Neural progenitor cell (in vitro differentiated cells): ENCODE results near the gene PRR33. TPM values are rescaled to one million over a fixed set of nuclear protein-coding genes. Genes with fewer than 3 reads are reported as not detected.

ENCODE experiments used
- DNase-seq: peaks from one replicate; pipeline ENCODE4 v3.0.0-alpha.2; 2016; ENCODE audit warnings: low spot score
- H2AFZ ChIP-seq: fragments of 200-600 bp; sonication (generic); replicated peaks from 2 replicates; pipeline ENCODE4 v1.6.1; 2016; ENCODE audit warnings: antibody characterized with exemption
- H3F3A ChIP-seq: fragments of 200-600 bp; sonication (generic); 2 replicates; pipeline ENCODE4 v1.6.1; 2016; ENCODE audit warnings: antibody characterized with exemption, low read depth
- H3K27ac ChIP-seq: fragments of 200-600 bp; sonication (generic); 2 replicates; pipeline ENCODE4 v1.5.1; 2016; ENCODE audit warnings: mild to moderate bottlenecking
- H3K27me3 ChIP-seq: fragments of 200-600 bp; sonication (generic); 2 replicates; pipeline ENCODE4 v1.6.1; 2016; ENCODE audit warnings: mild to moderate bottlenecking, moderate library complexity
- H3K36me3 ChIP-seq: fragments of 200-600 bp; sonication (generic); 2 replicates; pipeline ENCODE4 v1.5.1; 2016
- H3K4me1 ChIP-seq: fragments of 200-600 bp; sonication (generic); 2 replicates; pipeline ENCODE4 v1.6.1; 2016; ENCODE audit warnings: mixed run types
- H3K4me2 ChIP-seq: fragments of 200-600 bp; sonication (generic); 2 replicates; pipeline ENCODE4 v1.6.1; 2016
- H3K4me3 ChIP-seq: fragments of 200-600 bp; sonication (generic); 2 replicates; pipeline ENCODE4 v1.5.1; 2016
- H3K79me2 ChIP-seq: fragments of 200-600 bp; sonication (generic); 2 replicates; pipeline ENCODE4 v1.6.1; 2016; ENCODE audit warnings: low read depth
- H3K9ac ChIP-seq: fragments of 200-600 bp; sonication (generic); 2 replicates; pipeline ENCODE4 v1.6.1; 2016
- H3K9me3 ChIP-seq: fragments of 200-600 bp; sonication (generic); 2 replicates; pipeline ENCODE4 v1.5.1; 2016; ENCODE audit warnings: low read depth
- H4K20me1 ChIP-seq: fragments of 200-600 bp; sonication (generic); 2 replicates; pipeline ENCODE4 v1.6.1; 2016; ENCODE audit warnings: low read depth
- H3K27ac Mint-ChIP-seq: 3 replicates; pipeline ENCODE4 v1.8.0; 2021; ENCODE audit warnings: mixed read lengths
- H3K27me3 Mint-ChIP-seq: 2 replicates; pipeline ENCODE4 v1.8.0; 2022; ENCODE audit warnings: low read depth, mild to moderate bottlenecking, inconsistent platforms, moderate library complexity, mixed read lengths; ENCODE audit not compliant: insufficient read depth
- H3K36me3 Mint-ChIP-seq: 3 replicates; pipeline ENCODE4 v1.8.0; 2021; ENCODE audit warnings: mixed read lengths
- H3K4me1 Mint-ChIP-seq: 3 replicates; pipeline ENCODE4 v1.8.0; 2021; ENCODE audit warnings: mixed read lengths
- H3K4me3 Mint-ChIP-seq: 3 replicates; pipeline ENCODE4 v1.8.0; 2021; ENCODE audit warnings: mild to moderate bottlenecking, moderate library complexity, mixed read lengths
- H3K9me3 Mint-ChIP-seq: 3 replicates; pipeline ENCODE4 v1.8.0; 2020; ENCODE audit warnings: mixed read lengths
- EZH2 ChIP-seq: fragments of 200-600 bp; sonication (generic); IDR thresholded peaks from 2 replicates; pipeline ENCODE4 v1.6.1; 2017; ENCODE audit warnings: antibody characterized with exemption, mild to moderate bottlenecking, moderate library complexity
- EZH2phosphoT487 ChIP-seq: fragments of 200-600 bp; sonication (generic); IDR thresholded peaks from 2 replicates; pipeline ENCODE4 v1.6.1; 2017; ENCODE audit warnings: antibody characterized with exemption
- total RNA-seq: library from RNA; depleted of rRNA; stranded (reverse); fragments of >200 nt; gene quantifications from 2 replicates; pipeline ENCODE4 v1.2.3, GENCODE V29; 2015; ENCODE audit warnings: low replicate concordance
- TF ChIP-seq, protein P1 (sequence below): fragments of 200-600 bp; sonication (generic); IDR thresholded peaks from 2 replicates; pipeline ENCODE4 v1.5.1; 2017; ENCODE audit warnings: antibody characterized with exemption, mild to moderate bottlenecking

Gene PRR33
- total RNA-seq, 1 donor from 2014 or later = not detected

DNA sequence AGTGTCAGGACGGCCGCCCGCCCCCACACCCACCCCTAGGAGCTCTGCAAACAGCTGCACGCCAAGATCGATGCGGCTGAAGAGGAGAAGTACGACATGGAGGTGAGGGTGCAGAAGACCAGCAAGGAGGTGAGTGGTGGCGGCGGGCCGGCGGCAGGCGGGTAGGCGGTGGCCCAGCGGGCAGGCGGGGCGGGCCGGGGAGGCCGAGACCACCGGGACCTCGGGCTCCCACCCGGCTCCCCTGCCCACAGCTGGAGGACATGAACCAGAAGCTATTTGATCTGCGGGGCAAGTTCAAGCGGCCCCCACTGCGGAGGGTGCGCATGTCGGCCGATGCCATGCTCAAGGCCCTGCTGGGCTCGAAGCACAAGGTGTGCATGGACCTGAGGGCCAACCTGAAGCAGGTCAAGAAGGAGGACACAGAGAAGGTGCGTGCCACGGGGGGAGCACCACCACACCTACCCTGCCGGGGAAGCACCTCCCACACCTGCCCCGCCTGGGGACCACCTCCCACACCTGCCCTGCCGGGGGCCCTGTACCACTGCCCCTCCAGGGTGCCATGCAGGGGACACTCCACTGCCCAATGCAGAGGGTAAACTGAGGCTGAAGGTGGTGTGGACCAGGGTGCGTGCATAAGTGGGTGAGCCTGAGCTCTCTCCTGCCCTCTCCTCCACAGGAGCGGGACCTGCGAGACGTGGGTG, 50.8 kb downstream of the PRR33 start:
- H3K9ac ChIP-seq = no peak overlapping the region
- Mint-ChIP-seq H3K4me1 (peaks cover 16% of the 10 kb centered on the region), H3K27ac (no peak overlapping the region), H3K4me3 (no peak overlapping the region), H3K36me3 (no peaks in the 10 kb centered on the region), H3K27me3 (no peaks in the 10 kb centered on the region), H3K9me3 (no peaks in the 10 kb centered on the region)
- H3K9me3 ChIP-seq = no peaks in the 10 kb centered on the region
- no peak overlapping the region for H3K4me3 ChIP-seq
- TF ChIP-seq EZH2phosphoT487 = no peak
- TF ChIP-seq, protein P1, sequence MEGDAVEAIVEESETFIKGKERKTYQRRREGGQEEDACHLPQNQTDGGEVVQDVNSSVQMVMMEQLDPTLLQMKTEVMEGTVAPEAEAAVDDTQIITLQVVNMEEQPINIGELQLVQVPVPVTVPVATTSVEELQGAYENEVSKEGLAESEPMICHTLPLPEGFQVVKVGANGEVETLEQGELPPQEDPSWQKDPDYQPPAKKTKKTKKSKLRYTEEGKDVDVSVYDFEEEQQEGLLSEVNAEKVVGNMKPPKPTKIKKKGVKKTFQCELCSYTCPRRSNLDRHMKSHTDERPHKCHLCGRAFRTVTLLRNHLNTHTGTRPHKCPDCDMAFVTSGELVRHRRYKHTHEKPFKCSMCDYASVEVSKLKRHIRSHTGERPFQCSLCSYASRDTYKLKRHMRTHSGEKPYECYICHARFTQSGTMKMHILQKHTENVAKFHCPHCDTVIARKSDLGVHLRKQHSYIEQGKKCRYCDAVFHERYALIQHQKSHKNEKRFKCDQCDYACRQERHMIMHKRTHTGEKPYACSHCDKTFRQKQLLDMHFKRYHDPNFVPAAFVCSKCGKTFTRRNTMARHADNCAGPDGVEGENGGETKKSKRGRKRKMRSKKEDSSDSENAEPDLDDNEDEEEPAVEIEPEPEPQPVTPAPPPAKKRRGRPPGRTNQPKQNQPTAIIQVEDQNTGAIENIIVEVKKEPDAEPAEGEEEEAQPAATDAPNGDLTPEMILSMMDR = no peak
- no peak for TF ChIP-seq EZH2
- no peaks in the 10 kb centered on the region for H4K20me1 ChIP-seq
- no peak overlapping the region for H3K27ac ChIP-seq
- no peaks in the 10 kb centered on the region for H3K36me3 ChIP-seq
- no peak overlapping the region for H2AFZ ChIP-seq
- H3F3A ChIP-seq = no peaks in the 10 kb centered on the region
- peaks cover 5% of the 10 kb centered on the region for H3K4me1 ChIP-seq
- no peaks in the 10 kb centered on the region for H3K79me2 ChIP-seq
- no peak overlapping the region for H3K4me2 ChIP-seq
- DNase-seq = no peak
- no peaks in the 10 kb centered on the region for H3K27me3 ChIP-seq

DNA sequence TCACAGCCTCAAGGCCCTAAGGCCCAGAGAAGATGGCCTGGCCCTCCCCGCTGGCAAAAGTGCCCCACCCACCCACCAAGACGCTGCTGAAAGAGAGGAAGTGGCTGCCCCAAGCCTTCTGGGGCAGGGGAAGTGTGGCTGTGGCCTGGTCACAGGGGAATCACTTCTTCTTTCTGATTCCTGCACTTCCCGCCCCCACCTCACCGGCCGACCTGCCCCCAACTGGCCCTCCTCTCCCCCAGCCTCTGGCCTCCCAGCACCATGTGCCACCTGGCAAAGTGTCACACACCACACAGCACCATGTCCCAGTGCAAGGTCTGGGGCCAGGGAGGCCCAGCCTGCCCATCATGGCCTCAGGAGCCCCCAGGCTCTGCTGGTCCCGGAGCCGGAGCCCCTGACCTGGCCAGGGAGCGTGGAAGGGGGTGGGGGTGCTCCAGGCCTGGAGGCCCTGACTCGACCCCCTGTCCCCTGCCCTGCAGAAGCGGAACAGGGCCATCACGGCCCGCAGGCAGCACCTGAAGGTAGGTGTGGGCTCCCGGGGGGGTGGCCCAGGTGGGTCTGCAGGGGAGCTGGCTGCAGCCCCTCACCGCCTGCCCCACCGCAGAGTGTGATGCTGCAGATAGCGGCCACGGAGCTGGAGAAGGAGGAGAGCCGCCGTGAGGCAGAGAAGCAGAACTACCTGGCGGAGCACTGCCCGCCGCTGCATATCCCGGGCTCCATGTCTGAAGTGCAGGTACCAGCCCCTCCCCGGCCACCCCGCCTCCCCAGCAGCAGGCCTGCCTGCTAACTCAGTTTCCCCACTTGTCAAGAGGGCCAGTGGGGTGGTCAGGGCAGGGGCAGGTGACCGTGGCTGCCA, 51.5 kb downstream of the PRR33 start:
- H3K9ac ChIP-seq = no peak overlapping the region
- no peak overlapping the region for H3K4me3 ChIP-seq
- no peak overlapping the region for H3K4me3 Mint-ChIP-seq
- H3K27ac Mint-ChIP-seq = no peak overlapping the region
- TF ChIP-seq EZH2phosphoT487 = no peak
- TF ChIP-seq, protein P1 = no peak
- no peak for TF ChIP-seq EZH2
- DNase-seq = no peak
- no peaks in the 10 kb centered on the region for H4K20me1 ChIP-seq
- H3K27me3 Mint-ChIP-seq = no peaks in the 10 kb centered on the region
- H3K27ac ChIP-seq = no peak overlapping the region
- H3K4me1 ChIP-seq = peaks cover 5% of the 10 kb centered on the region
- no peaks in the 10 kb centered on the region for H3K9me3 ChIP-seq
- no peaks in the 10 kb centered on the region for H3F3A ChIP-seq
- H3K4me1 Mint-ChIP-seq = peaks cover 12% of the 10 kb centered on the region
- no peaks in the 10 kb centered on the region for H3K36me3 Mint-ChIP-seq
- H3K4me2 ChIP-seq = no peak overlapping the region
- H3K9me3 Mint-ChIP-seq = no peaks in the 10 kb centered on the region
- H3K27me3 ChIP-seq = no peaks in the 10 kb centered on the region
- no peak overlapping the region for H2AFZ ChIP-seq
- H3K79me2 ChIP-seq = no peaks in the 10 kb centered on the region
- no peaks in the 10 kb centered on the region for H3K36me3 ChIP-seq

DNA sequence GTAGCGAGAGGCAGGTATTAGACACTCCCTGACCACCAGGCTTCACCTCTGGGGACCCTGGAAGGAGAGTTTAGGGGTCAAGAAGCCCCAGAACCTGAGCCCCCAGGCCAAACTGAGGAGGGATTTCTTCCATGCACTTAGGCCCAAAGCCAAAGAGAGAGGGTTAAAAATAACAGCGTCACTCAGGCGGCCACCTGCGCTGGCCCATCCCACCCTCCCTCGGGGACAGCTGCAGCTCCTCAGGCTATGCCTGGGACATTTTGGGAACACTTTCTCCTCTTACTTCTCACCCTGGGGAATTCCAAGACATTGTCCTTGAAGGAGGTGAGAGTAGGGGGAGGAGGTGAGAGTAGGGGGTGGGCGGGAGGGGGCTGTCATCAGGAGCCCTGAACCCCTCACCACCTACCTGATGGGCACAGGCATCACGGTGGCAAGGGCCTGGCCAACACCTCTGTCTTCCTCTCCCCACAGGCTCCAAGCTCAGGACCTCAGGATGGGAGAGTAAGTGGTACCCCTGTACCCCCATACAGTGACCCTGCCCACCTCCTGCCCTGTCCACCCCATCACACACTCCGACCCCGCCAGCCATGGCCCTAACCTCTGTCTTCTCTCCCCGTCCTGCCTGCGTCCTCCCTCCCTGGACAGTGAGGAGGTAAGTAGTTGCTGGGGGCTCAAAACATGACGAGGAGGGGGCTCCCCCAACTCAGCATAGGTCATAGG, 52.3 kb downstream of the PRR33 start:
- Histone ChIP-seq H3K9me3 (no peaks in the 10 kb centered on the region), H4K20me1 (no peaks in the 10 kb centered on the region), H3F3A (no peaks in the 10 kb centered on the region), H3K4me1 (peaks cover 5% of the 10 kb centered on the region), H3K36me3 (no peaks in the 10 kb centered on the region), H3K4me2 (no peak overlapping the region), H3K79me2 (no peaks in the 10 kb centered on the region), H3K27me3 (no peaks in the 10 kb centered on the region), H3K27ac (no peak overlapping the region), H3K4me3 (no peak overlapping the region), H2AFZ (no peak overlapping the region), H3K9ac (no peak overlapping the region)
- no peak overlapping the region for H3K4me3 Mint-ChIP-seq
- TF ChIP-seq, protein P1 = no peak
- TF ChIP-seq EZH2phosphoT487 = no peak
- no peak for TF ChIP-seq EZH2
- no peak for DNase-seq
- no peaks in the 10 kb centered on the region for H3K36me3 Mint-ChIP-seq
- H3K27me3 Mint-ChIP-seq = peaks cover 2% of the 10 kb centered on the region
- no peak overlapping the region for H3K27ac Mint-ChIP-seq
- H3K9me3 Mint-ChIP-seq = no peaks in the 10 kb centered on the region
- peaks cover 5% of the 10 kb centered on the region for H3K4me1 Mint-ChIP-seq
